Epithelial cell of proximal tubule (primary cell): ENCODE results near the gene NFKBIE. TPM values are rescaled to one million over a fixed set of nuclear protein-coding genes. Genes with fewer than 3 reads are reported as not detected.
"Not testable (repeated sequence)": the region's sequence is repeated elsewhere in the genome, so short reads cannot be mapped to it uniquely, and the experiment has no call there.

ENCODE experiments used
- DNase-seq: peaks from one replicate; pipeline ENCODE4 v3.0.0-alpha.2; 2011; ENCODE audit warnings: low read depth
- H3K4me3 ChIP-seq: 2 replicates; pipeline ENCODE4 v1.5.1; 2011; ENCODE audit warnings: low read depth, mild to moderate bottlenecking, low read length
- CTCF ChIP-seq: conservative IDR thresholded peaks from 2 replicates; pipeline ENCODE4 v1.5.1; 2012; ENCODE audit warnings: low read depth, mild to moderate bottlenecking, low read length
- total RNA-seq: library from RNA; depleted of rRNA; stranded (reverse); fragments of >200 nt; gene quantifications from 2 replicates; pipeline ENCODE4 v1.2.3, GENCODE V29; 2015

The NFKBIE gene
- 61.6 and 131 TPM in 2 replicates for total RNA-seq

GRCh38 chr6:44265007-44265721, at the start of gene NFKBIE:
Gene NFKBIE (minus strand): TSS chr6:44265551. CDS start chr6:44265346, 205 bp downstream.
- H3K4me3 ChIP-seq = peak within 1 kb of the TSS; percentile 93
- peak; percentile 33 for TF ChIP-seq CTCF
- DNase-seq = no peak

- DNase-seq, H3K4me3 ChIP-seq: not testable (repeated sequence)
Observed at GRCh38 chr6:44314657-44315056, 49.3 kb upstream of the NFKBIE start.

- peak; percentile 31 for DNase-seq
- H3K4me3 ChIP-seq = peak within 1 kb of the TSS; percentile 98
- peak; percentile 97 for TF ChIP-seq CTCF
Observed at GRCh38 chr6:44312901-44313788, 47.8 kb upstream of the NFKBIE start, which contains the start of gene AARS2. Gene AARS2 (minus strand): TSS chr6:44313347. CDS start chr6:44313323, 24 bp downstream.

- H3K4me3 ChIP-seq = no peak overlapping the region
- no peak for TF ChIP-seq CTCF
- no peak for DNase-seq
Observed at GRCh38 chr6:44311767-44312166, 46.4 kb upstream of the NFKBIE start.

- no peak for TF ChIP-seq CTCF
- H3K4me3 ChIP-seq = no peak overlapping the region
- no peak for DNase-seq
Observed at GRCh38 chr6:44311304-44311703, 46.0 kb upstream of the NFKBIE start.

- DNase-seq = no peak
- TF ChIP-seq CTCF = no peak
- no peak overlapping the region for H3K4me3 ChIP-seq
Observed at GRCh38 chr6:44310241-44310640, 44.9 kb upstream of the NFKBIE start.

- no peak for DNase-seq
- H3K4me3 ChIP-seq = no peak overlapping the region
- no peak for TF ChIP-seq CTCF
Observed at GRCh38 chr6:44309631-44310030, 44.3 kb upstream of the NFKBIE start.
